NT2/D1 (cell line): ENCODE results near the gene CD34.

Source experiments
- SUZ12 ChIP-seq: IDR thresholded peaks from 2 replicates; pipeline ENCODE4 v1.6.1; 2011; ENCODE audit not compliant: insufficient read length, insufficient read depth; ENCODE audit errors: extremely low read depth
- YY1 ChIP-seq: IDR thresholded peaks from 2 replicates; pipeline ENCODE4 v1.6.1; 2011; ENCODE audit not compliant: insufficient read length, insufficient read depth
- ZNF274 ChIP-seq: IDR thresholded peaks from 2 replicates; pipeline ENCODE4 v1.6.1; 2011; ENCODE audit warnings: mild to moderate bottlenecking, low read depth, low read length

DNA sequence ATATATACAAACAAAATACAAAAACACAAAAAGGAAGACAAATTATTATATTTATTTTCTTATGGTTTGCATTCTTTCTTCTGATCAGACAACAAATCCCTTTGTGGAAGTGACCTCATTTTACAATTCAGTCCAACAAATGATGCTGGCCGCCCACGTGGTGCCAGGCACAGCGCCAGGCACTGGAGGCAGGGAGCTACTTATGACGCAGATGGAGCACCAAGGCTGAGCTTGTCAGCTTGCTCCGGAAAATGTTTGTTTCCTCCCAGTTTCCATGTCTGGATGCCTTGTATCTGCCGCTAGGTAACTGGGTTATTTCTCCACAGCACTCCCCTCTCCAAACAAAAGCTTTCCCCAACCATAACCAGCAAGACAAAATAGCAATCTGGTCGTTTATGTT lies 30.7 kb upstream of the CD34 start:
- TF ChIP-seq SUZ12 (no peak), ZNF274 (no peak), YY1 (no peak)
